ENCODE data around the gene TNRC18. TPM values are rescaled to one million over a fixed set of nuclear protein-coding genes. Genes with fewer than 3 reads are reported as not detected.
"Not testable (repeated sequence)": the region's sequence is repeated elsewhere in the genome, so short reads cannot be mapped to it uniquely, and the experiment has no call there.

TNRC18 gene
- total and polyA plus RNA-seq, 9 of the 15 experiments (the other 6 are each of a cell fraction or from before 2014, with no cell fraction given): 0.03 to 43.2 (median 18.0) TPM

DNA sequence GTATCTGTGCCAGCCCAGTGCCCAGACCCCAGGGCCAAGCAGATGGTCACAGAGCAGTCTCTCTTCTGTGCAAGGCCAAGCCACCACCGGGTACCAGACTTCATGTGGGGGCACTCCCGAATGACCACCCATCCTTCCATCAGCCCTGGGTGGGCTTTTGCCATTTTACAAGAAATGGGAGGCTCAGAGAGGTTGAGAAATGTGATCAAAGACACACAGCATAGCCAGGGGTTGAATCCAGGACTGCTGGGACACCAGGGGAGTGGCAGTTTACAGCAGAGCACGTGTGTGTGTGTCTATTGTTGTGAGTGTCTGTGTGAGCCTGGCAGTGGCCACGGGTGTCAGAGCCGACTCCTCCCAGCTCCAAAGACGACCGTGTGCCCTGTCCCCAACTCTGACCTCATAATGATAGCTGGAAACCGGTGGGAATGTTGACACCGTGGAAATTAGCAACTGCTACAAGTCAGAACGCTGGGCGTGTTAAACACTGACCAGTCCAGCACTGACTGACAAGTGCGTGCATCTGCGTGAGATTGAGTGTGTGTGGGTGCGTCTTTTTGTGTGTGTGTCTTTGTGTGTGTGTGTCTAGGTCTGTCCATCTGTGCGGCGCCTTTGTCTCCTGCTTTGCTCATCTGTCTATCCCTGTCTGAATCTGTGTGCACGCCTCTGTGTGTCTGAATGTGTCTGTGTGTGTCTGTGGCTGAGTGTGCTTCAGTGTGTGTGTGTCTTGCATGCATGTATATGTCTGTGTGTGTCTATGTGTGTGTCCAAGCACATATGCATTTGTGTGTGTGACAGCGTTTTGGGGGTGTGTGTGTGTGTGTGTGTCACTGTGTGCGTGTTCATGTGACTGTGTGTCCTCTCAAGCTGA, 158.1 kb downstream of the TNRC18 start (continued):
- TF ChIP-seq, protein P1, sequence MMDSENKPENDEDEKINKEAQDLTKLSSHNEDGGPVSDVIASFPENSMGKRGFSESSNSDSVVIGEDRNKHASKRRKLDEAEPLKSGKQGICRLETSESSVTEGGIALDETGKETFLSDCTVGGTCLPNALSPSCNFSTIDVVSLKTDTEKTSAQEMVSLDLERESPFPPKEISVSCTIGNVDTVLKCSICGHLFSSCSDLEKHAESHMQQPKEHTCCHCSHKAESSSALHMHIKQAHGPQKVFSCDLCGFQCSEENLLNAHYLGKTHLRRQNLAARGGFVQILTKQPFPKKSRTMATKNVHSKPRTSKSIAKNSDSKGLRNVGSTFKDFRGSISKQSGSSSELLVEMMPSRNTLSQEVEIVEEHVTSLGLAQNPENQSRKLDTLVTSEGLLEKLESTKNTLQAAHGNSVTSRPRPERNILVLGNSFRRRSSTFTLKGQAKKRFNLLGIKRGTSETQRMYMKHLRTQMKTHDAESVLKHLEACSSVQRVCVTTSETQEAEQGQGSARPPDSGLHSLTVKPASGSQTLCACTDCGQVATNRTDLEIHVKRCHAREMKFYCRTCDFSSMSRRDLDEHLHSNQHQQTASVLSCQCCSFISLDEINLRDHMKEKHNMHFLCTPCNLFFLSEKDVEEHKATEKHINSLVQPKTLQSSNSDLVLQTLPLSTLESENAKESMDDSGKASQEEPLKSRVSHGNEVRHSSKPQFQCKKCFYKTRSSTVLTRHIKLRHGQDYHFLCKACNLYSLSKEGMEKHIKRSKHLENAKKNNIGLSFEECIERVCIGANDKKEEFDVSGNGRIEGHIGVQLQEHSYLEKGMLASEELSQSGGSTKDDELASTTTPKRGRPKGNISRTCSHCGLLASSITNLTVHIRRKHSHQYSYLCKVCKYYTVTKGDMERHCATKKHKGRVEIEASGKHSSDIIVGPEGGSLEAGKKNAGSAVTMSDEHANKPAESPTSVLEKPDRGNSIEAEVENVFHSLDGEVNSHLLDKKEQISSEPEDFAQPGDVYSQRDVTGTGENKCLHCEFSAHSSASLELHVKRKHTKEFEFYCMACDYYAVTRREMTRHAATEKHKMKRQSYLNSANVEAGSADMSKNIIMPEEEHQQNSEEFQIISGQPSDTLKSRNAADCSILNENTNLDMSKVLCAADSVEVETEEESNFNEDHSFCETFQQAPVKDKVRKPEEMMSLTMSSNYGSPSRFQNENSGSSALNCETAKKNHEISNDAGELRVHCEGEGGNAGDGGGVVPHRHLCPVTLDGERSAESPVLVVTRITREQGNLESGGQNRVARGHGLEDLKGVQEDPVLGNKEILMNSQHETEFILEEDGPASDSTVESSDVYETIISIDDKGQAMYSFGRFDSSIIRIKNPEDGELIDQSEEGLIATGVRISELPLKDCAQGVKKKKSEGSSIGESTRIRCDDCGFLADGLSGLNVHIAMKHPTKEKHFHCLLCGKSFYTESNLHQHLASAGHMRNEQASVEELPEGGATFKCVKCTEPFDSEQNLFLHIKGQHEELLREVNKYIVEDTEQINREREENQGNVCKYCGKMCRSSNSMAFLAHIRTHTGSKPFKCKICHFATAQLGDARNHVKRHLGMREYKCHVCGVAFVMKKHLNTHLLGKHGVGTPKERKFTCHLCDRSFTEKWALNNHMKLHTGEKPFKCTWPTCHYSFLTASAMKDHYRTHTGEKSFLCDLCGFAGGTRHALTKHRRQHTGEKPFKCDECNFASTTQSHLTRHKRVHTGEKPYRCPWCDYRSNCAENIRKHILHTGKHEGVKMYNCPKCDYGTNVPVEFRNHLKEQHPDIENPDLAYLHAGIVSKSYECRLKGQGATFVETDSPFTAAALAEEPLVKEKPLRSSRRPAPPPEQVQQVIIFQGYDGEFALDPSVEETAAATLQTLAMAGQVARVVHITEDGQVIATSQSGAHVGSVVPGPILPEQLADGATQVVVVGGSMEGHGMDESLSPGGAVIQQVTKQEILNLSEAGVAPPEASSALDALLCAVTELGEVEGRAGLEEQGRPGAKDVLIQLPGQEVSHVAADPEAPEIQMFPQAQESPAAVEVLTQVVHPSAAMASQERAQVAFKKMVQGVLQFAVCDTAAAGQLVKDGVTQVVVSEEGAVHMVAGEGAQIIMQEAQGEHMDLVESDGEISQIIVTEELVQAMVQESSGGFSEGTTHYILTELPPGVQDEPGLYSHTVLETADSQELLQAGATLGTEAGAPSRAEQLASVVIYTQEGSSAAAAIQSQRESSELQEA (IDR thresholded peaks at IDR 0.05; ENCODE audit: low read depth): no peak
- TF ChIP-seq ZFP36 (IDR thresholded peaks at IDR 0.05; ENCODE audit: low read depth, low read length, partially characterized antibody): peak; percentile 37

DNA sequence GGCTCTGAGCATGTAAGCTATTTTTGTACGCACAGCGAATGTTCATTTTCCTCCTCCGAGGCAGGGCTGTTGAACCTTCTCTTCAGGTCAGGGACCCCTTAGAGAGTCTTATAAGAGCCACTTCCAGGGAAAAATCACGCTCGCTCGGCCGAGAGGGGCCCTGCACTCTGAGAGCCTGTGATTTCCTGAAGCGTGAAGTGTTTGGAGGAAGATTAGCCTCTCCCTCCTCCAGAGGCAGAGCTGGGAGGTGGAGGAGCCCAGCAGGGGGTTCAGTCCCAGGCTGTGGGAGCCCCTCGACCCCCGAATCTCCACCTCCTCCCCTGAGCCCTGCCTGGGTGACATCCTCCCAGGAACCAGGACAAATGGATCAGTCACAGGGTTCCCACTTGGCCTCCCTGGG, 160.6 kb downstream of the TNRC18 start:
- H3K27ac ChIP-seq (ENCODE audit: extremely low read depth, low read depth, low read length); H4K20me1 ChIP-seq (replicated peaks; ENCODE audit: control insufficient read depth, insufficient read depth, low read length); H3K9me1 ChIP-seq (ENCODE audit: control insufficient read depth, insufficient read depth, low read length); intact Hi-C loops (cut with micrococcal nuclease); DNase-seq (ENCODE audit: extremely low read depth in 1 of 4, low spot score in 3 of 4); H3K4me3 ChIP-seq; H3K4me2 ChIP-seq (ENCODE audit: insufficient read depth, low read length); ATAC-seq; FAIRE-seq; H3K4me1 ChIP-seq (replicated peaks in 1 of 2; ENCODE audit: control insufficient read depth in 2 of 2, insufficient read depth in 2 of 2, low read length in 2 of 2); CTCF ChIA-PET (ENCODE audit: low intra/inter-chr PET ratio); H2AFZ ChIP-seq (ENCODE audit: low read depth, low read length); H3K36me3 ChIP-seq (ENCODE audit: control insufficient read depth, insufficient read depth, low read length); H3K9ac ChIP-seq (ENCODE audit: insufficient read depth in 1 of 2, low read depth in 2 of 2, low read length in 2 of 2); H3K9me3 ChIP-seq (replicated peaks; ENCODE audit: control insufficient read depth, insufficient read depth, low read depth, low read length); BruUV-seq (replicated peaks); POLR2A ChIA-PET; in situ Hi-C loops (cut with MboI); H3K79me2 ChIP-seq (ENCODE audit: control insufficient read depth, insufficient read depth, low read length): not testable (repeated sequence)
- peaks cover 2 to 39% of the 10 kb centered on the region in 2 experiments; a peak in 2 of 5 replicates for H3K27me3 ChIP-seq (ENCODE audit: control insufficient read depth in 2 of 2, insufficient read depth in 2 of 2, low read length in 2 of 2)
- 0% methylated on average over 6 of the region's 10 CpGs for WGBS (ENCODE audit: insufficient coverage, low coverage, missing lambda C conversion rate)

DNA sequence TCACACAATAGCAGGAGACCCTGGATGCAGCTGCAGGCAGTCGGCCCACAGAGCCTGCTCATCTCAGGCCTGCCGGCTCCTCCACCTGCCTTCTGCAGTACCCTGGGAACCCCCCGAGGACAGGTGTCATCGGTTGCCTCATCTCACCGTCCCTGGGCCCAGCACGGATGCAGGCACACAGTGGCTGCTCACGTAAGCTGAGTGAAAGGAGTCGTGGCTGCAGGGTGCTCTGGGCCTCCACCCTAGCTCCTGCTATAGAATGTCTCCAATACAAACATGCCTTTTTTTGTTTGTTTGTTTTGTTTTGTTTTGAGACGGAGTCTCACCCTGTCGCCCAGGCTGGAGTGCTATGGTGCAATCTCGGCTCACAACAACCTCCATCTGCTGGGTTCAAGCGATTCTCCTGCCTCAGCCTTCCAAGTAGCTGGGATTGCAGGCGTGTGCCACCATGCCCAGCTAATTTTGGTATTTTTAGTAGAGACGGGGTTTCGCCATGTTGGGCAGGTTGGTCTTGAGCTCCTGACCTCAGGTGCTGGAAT, 163.0 kb downstream of the TNRC18 start:
- H3K4me2 ChIP-seq (ENCODE audit: insufficient read depth, low read length); H2AFZ ChIP-seq (ENCODE audit: low read depth, low read length); in situ Hi-C loops (cut with MboI); DNase-seq (ENCODE audit: extremely low read depth in 1 of 4, low spot score in 3 of 4); ATAC-seq; H3K27ac ChIP-seq (ENCODE audit: extremely low read depth, low read depth, low read length); CTCF ChIA-PET (ENCODE audit: low intra/inter-chr PET ratio); H3K9me1 ChIP-seq (ENCODE audit: control insufficient read depth, insufficient read depth, low read length); H4K20me1 ChIP-seq (replicated peaks; ENCODE audit: control insufficient read depth, insufficient read depth, low read length); FAIRE-seq; H3K79me2 ChIP-seq (ENCODE audit: control insufficient read depth, insufficient read depth, low read length); intact Hi-C loops (cut with micrococcal nuclease); BruUV-seq (replicated peaks); H3K4me1 ChIP-seq (replicated peaks in 1 of 2; ENCODE audit: control insufficient read depth in 2 of 2, insufficient read depth in 2 of 2, low read length in 2 of 2); H3K9ac ChIP-seq (ENCODE audit: insufficient read depth in 1 of 2, low read depth in 2 of 2, low read length in 2 of 2); H3K36me3 ChIP-seq (ENCODE audit: control insufficient read depth, insufficient read depth, low read length); H3K4me3 ChIP-seq; H3K9me3 ChIP-seq (replicated peaks; ENCODE audit: control insufficient read depth, insufficient read depth, low read depth, low read length): not testable (repeated sequence)
- peaks cover 7 to 35% of the 10 kb centered on the region in 2 experiments; a peak in 3 of 5 replicates for H3K27me3 ChIP-seq (ENCODE audit: control insufficient read depth in 2 of 2, insufficient read depth in 2 of 2, low read length in 2 of 2)
- POLR2A ChIA-PET: interaction anchor here (1.1 kb wide), 1 partner anchor 10 kb away, joined by 3 read pairs; no protein-coding TSS in a partner anchor
- 8% methylated on average over 15 of the region's 15 CpGs for WGBS (ENCODE audit: insufficient coverage, low coverage, missing lambda C conversion rate)
